Stimulated activated CD8-positive, alpha-beta memory T cell treated with anti-CD3 and anti-CD28 coated beads, Interleukin-4, amount 100 ng/mL, for 4 hours (primary cell): Measurements from ENCODE around the gene MTA3.
"Not testable (repeated sequence)": the region's sequence is repeated elsewhere in the genome, so short reads cannot be mapped to it uniquely, and the experiment has no call there.

Source experiments
- DNase-seq, 2 donors: peaks; one replicate each; pipeline ENCODE4 v3.0.0-alpha.2; 2020; ENCODE audit warnings: low read depth in 2 of 2, low spot score in 1 of 2

The MTA3 gene

DNA sequence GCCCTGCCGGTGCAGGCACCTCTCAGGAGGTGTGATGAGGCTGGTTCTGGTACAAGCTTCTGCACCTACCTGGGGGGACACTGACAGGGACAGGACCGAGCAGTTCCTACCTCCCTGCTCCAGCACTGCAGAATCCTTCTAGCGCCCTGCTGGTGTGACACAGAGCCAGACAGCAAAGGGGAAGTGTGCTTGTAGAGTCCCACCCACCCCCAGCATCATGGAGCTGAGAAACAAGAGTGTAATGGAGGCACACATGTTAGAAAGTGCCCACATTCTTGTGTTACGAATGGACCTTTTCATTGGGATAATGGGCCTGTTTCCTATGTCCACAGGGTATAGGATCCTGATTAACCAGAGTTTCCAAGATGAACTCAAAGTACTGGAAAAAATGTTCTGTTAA lies 157.2 kb downstream of the MTA3 start:
- DNase-seq: no peak

GRCh38 chr2:42726680-42727079 lies 158.2 kb downstream of the MTA3 start:
- DNase-seq: no peak

GRCh38 chr2:42731316-42731715 lies 162.9 kb downstream of the MTA3 start:
- not testable (repeated sequence) for DNase-seq

GRCh38 chr2:42733852-42734251 lies 165.4 kb downstream of the MTA3 start:
- DNase-seq: no peak

GRCh38 chr2:42736598-42737322 lies 168.3 kb downstream of the MTA3 start:
- DNase-seq: no peak

- DNase-seq: no peak
These were observed 172.7 kb downstream of the MTA3 start for GRCh38 chr2:42741140-42741539.

- DNase-seq: no peak
These were observed 174.6 kb downstream of the MTA3 start for GRCh38 chr2:42742740-42743658.

DNA sequence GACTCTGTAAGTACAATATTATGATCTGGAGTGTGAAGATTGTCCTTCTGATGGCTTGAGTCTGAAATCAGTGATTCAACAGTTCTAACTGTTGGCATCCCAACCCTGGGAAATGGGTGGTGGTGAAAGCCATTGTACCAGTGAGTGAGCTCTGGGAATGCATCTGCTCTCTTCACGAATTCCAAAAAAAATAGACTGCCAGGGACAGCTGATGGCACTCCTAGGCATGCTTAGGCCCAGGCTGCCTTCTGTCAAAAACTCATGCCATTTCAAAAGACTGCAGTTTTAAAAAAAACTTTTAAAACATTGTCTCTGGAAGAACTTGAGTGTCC lies 175.2 kb downstream of the MTA3 start:
- DNase-seq: no peak

- no peak for DNase-seq
These were observed 176.2 kb downstream of the MTA3 start for GRCh38 chr2:42744545-42745082.

DNA sequence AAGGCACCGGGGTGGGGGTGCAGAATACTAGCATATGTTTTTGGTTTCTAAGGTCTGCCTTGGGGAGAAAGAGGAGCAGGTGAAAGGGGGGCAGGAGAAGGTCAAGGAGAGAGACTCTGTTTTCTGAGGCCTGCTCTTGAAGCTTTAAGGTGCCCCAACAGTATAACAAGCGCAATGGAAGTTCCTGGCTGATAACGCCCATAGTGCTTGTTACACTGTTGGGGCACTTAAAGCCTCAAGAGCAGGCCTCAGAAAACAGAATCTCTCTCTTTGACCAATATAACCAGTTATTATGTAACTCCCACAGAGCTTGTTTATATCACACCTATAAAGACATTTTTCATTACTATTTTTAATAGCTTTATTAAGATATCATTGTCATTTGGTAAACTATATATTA lies 179.0 kb downstream of the MTA3 start:
- DNase-seq: no peak

DNA sequence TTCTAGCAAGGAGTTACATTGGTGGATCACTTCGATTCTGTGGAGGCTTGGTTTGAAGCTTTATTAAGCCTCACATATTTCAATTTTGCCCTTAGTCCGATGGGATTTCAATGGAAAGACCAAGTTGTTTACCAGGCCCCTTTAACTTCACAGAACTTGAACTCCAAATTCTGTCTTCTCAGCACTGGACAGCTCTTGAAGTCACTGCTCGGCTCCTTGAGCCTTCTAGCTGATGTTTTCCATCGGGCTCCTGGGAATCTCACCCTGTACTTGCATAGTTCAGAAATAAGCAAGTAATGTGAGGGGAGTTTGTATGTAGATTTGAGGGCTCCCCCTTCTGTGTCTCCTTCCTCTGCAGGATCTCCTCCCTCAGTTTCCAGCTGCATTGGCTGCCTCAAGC lies 180.4 kb downstream of the MTA3 start:
- DNase-seq: no peak

GRCh38 chr2:42752314-42752713 lies 183.9 kb downstream of the MTA3 start:
- DNase-seq: no peak

DNA sequence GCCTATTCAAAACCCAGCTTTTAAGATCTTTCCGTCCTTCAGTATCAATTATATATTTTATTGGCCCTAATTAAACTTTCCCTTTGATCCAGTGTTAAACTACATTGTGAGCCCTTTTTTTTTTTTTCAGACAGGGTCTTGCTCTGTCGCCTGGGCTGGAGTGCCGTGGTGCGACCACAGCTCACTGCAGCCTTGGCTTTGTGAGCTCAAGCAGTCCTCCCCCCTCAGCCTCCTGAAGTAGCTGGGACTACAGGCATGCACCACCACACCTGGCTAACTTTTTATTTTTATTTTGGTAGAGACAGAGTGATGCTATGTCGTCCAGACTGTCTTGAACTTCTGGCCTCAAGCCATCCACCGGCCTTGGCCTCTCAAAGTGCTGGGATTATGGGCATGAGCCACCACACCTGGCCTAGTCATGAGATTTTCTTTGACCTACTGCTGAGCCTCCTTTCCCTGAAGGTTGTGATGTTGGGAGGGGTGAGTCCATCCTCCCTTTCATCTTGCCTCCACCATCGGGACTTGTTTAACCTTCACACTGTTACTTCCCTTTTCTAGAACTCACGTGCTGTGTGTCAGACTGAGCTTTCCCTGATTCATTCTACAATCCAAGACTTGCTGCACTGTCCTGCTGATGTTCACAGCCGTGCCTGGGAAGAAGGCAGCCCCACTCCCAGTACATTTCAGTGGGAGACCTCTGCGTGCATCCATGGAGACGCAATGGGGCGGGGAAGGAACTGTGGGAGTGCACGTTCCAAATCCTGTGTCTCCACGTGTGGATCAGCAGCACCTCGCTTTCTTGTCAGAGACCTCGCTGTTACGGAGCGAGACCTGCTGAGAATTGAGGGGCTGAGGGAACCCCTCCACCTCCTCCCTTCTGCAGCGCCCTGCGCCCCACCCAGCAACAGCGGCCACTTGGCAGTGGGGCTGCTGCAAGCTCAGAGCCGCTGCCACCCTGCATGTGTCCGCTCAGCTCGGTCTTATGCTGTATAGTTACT lies 184.7 kb downstream of the MTA3 start:
- no peak for DNase-seq

DNA sequence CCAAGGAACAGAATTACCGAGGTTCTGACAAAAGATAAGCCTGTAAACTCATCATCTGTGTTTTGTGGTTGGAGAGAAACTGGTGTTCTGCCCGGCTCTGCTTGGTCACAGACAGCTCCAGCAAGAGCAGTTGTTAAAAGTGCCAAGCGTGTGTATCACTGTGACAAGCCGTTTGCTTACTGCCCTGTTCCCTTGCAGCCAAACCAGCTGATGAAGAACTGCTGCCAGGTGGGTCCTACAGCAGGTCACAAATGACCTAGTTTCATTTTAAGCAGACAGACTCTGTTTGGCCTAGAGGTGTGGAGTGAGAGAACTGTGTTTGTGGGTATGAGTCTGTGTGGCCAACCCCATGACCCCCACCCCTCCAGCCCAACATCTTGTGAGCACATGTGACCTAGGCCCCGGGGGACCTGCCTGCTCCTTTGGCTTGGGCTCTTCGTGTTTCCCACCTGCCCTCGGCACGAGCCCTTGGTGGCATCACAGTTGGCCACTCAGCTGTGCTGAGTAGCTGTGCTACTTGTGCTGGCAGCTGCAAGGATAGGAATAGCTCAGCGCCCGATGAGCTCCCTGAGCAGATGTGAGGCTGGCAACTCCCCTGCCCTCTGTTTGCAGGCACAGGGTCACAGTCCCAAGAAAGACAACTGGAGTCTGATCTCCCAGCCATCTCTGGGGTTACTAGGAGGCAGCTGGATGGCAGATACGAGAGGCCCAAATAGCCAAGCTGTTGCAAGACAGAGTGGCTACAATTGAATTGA lies 185.8 kb downstream of the MTA3 start:
- DNase-seq: no peak

GRCh38 chr2:42754776-42755140 lies 186.3 kb downstream of the MTA3 start:
- no peak for DNase-seq

GRCh38 chr2:42755191-42755880 lies 186.9 kb downstream of the MTA3 start:
- no peak for DNase-seq

GRCh38 chr2:42756150-42756775 lies 187.8 kb downstream of the MTA3 start:
- no peak for DNase-seq

GRCh38 chr2:42756966-42757513 lies 188.6 kb downstream of the MTA3 start:
- DNase-seq: no peak
